ENCODE measurements around the gene TAF4B.
A peak's percentile ranks its signal among the peaks of the same experiment; 100 is the strongest.

TAF4B gene

DNA sequence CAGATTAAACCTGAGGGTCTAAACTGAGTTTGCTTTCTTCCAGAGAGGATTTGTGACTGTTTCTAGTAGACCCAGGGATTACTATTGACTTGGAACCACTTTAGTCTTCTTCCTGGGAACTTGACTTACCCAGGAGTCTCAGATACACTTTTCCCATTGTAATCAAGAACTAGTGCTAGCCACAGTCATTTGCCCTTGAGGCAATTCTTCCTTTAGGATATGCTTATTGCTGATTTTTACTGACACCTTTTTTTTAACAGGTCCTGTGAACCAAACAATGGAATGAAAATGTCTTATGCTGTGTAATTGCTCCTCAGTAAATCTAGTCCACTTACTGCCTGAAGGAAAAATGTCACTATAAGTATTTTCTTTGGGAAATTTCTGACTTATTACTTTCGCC lies 78.3 kb downstream of the TAF4B start:
- no peaks in the 10 kb centered on the region for H3K36me3 ChIP-seq (ENCODE audit: control insufficient read depth, insufficient read depth, low read length)
- H3K79me2 ChIP-seq, result no peaks in the 10 kb centered on the region
- H3K9me3 ChIP-seq (ENCODE audit: control insufficient read depth, low read length), result no peaks in the 10 kb centered on the region
- H3K27ac ChIP-seq, result no peak overlapping the region
- H2AFZ ChIP-seq, result no peak overlapping the region
- no peak overlapping the region for H3K4me2 ChIP-seq (ENCODE audit: low read length)
- no peak overlapping the region for H3K9ac ChIP-seq
- TF ChIP-seq, protein P1, sequence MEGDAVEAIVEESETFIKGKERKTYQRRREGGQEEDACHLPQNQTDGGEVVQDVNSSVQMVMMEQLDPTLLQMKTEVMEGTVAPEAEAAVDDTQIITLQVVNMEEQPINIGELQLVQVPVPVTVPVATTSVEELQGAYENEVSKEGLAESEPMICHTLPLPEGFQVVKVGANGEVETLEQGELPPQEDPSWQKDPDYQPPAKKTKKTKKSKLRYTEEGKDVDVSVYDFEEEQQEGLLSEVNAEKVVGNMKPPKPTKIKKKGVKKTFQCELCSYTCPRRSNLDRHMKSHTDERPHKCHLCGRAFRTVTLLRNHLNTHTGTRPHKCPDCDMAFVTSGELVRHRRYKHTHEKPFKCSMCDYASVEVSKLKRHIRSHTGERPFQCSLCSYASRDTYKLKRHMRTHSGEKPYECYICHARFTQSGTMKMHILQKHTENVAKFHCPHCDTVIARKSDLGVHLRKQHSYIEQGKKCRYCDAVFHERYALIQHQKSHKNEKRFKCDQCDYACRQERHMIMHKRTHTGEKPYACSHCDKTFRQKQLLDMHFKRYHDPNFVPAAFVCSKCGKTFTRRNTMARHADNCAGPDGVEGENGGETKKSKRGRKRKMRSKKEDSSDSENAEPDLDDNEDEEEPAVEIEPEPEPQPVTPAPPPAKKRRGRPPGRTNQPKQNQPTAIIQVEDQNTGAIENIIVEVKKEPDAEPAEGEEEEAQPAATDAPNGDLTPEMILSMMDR (IDR thresholded peaks at IDR 0.05), result no peak
- no peaks in the 10 kb centered on the region for H3K4me1 ChIP-seq
- H3K27me3 ChIP-seq (ENCODE audit: control insufficient read depth, insufficient read depth, low read length), result no peaks in the 10 kb centered on the region
- no peak overlapping the region for H3K4me3 ChIP-seq (ENCODE audit: low read depth, low read length)

DNA sequence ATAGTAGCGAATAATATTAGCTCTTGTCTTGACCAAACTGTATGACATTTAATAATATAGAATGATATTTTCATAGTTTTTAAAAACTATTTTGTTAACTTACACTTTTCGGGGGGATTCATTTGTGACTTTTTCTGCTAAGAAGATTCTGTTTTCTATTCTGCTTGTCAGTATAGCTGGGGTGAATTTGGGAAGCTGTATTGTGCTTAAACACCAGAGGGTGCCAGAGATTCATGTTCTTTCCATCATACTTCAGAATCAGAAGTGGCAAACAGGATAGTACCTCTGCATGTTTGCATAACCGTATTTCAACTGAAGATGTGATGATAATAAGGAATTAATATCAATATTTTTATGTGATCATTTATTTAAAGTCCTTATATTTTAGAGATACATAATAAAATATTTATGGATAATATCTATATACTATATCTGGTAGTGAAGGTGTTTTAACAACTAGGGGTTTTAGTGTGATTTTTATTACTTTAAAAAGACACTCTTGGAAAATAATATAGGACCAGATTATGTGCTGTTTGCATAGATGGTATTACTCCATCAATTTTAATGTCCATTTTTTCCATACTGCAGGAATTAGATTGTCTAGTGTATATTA lies 81.0 kb downstream of the TAF4B start:
- Histone ChIP-seq H3K27me3 (ENCODE audit: control insufficient read depth, insufficient read depth, low read length) (no peaks in the 10 kb centered on the region), H3K36me3 (ENCODE audit: control insufficient read depth, insufficient read depth, low read length) (no peaks in the 10 kb centered on the region), H3K4me1 (no peaks in the 10 kb centered on the region), H3K9ac (no peak overlapping the region), H3K27ac (no peak overlapping the region), H2AFZ (no peak overlapping the region), H3K9me3 (ENCODE audit: control insufficient read depth, low read length) (no peaks in the 10 kb centered on the region), H3K79me2 (no peaks in the 10 kb centered on the region), H3K4me3 (ENCODE audit: low read depth, low read length) (no peak overlapping the region), H3K4me2 (ENCODE audit: low read length) (no peak overlapping the region)
- TF ChIP-seq, protein P1 (IDR thresholded peaks at IDR 0.05), result peak; percentile 31

DNA sequence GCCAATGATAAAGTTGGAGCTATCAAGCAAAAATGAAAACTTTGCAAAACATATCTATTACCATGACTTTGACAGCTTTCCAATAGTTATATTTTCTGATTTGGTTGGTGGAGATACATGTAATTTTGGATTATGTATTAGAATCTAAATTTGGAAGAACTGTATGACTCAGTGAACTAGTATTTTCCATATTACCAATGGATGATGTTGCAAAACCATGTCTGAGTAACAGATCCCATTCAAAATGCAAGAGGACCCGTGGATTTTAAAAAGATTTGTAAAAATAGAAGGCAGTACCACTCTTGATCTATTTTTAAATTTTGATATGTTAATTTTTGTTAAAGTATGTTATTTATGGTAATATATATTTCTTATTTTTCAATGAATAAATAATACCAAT lies 83.0 kb downstream of the TAF4B start:
- no peaks in the 10 kb centered on the region for H3K9me3 ChIP-seq (ENCODE audit: control insufficient read depth, low read length)
- H2AFZ ChIP-seq, result no peak overlapping the region
- H3K36me3 ChIP-seq (ENCODE audit: control insufficient read depth, insufficient read depth, low read length), result no peaks in the 10 kb centered on the region
- H3K79me2 ChIP-seq, result no peaks in the 10 kb centered on the region
- no peak overlapping the region for H3K27ac ChIP-seq
- no peaks in the 10 kb centered on the region for H3K4me1 ChIP-seq
- no peak overlapping the region for H3K4me2 ChIP-seq (ENCODE audit: low read length)
- H3K9ac ChIP-seq, result no peak overlapping the region
- TF ChIP-seq, protein P1 (IDR thresholded peaks at IDR 0.05), result no peak
- H3K27me3 ChIP-seq (ENCODE audit: control insufficient read depth, insufficient read depth, low read length), result no peaks in the 10 kb centered on the region
- no peak overlapping the region for H3K4me3 ChIP-seq (ENCODE audit: low read depth, low read length)

DNA sequence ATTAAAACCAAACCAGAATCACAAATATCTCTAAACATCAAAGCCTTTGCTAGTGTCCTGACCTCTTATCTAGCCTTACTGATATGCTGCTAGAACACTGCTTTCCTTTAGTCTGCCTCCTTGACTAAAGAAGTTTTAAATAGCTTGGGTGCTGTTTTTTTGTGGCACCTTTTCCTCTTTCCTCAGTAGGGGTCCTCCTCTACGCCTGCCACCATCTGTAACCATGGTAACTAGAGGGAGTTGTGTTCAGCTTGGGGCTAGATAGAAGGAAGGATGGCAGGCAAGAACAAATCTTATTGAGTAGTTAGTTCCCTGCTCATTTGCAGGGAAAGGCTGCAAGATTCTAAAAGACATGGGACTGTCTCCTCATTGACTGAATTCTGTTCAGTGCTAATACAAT lies 86.0 kb downstream of the TAF4B start:
- H3K36me3 ChIP-seq (ENCODE audit: control insufficient read depth, insufficient read depth, low read length), result no peaks in the 10 kb centered on the region
- no peaks in the 10 kb centered on the region for H3K27me3 ChIP-seq (ENCODE audit: control insufficient read depth, insufficient read depth, low read length)
- H3K9me3 ChIP-seq (ENCODE audit: control insufficient read depth, low read length), result no peaks in the 10 kb centered on the region
- no peak overlapping the region for H3K4me3 ChIP-seq (ENCODE audit: low read depth, low read length)
- no peaks in the 10 kb centered on the region for H3K4me1 ChIP-seq
- H3K9ac ChIP-seq, result no peak overlapping the region
- H3K79me2 ChIP-seq, result no peaks in the 10 kb centered on the region
- H3K4me2 ChIP-seq (ENCODE audit: low read length), result no peak overlapping the region
- H3K27ac ChIP-seq, result no peak overlapping the region
- TF ChIP-seq, protein P1 (IDR thresholded peaks at IDR 0.05), result no peak
- H2AFZ ChIP-seq, result no peak overlapping the region

DNA sequence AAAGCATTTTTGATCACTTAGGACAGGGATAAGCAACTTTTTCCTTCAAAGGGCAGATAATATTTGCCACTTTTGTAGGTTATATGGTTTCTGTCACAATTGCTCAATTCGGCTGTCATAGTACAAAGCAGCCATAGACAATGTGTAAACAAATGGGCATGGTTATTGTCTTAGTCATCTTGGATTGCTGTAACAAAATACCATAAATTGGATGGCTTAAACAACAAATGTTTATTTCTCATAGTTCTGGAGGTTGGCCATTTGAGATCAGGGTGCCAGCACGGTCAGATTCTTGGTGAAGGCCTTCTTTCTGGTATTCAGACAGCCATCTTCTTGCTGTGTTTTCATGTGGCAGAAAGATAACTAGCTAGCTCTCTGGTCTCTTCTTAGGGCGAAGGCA lies 91.2 kb downstream of the TAF4B start:
- Histone ChIP-seq H3K27me3 (ENCODE audit: control insufficient read depth, insufficient read depth, low read length) (no peaks in the 10 kb centered on the region), H3K4me2 (ENCODE audit: low read length) (no peak overlapping the region), H2AFZ (no peak overlapping the region), H3K9me3 (ENCODE audit: control insufficient read depth, low read length) (no peaks in the 10 kb centered on the region), H3K9ac (no peak overlapping the region), H3K36me3 (ENCODE audit: control insufficient read depth, insufficient read depth, low read length) (no peaks in the 10 kb centered on the region), H3K4me1 (no peaks in the 10 kb centered on the region), H3K79me2 (no peaks in the 10 kb centered on the region), H3K27ac (no peak overlapping the region), H3K4me3 (ENCODE audit: low read depth, low read length) (no peak overlapping the region)
- TF ChIP-seq, protein P1 (IDR thresholded peaks at IDR 0.05), result no peak
